Amniotic stem cell (primary cell): Measurements from ENCODE around the gene MGAT5B.

Source experiments
- DNase-seq: peaks from one replicate; lab custom pipeline; 2025; lab: John Stamatoyannopoulos, UW

MGAT5B gene

GRCh38 chr17:76880268-76880667 is 12.1 kb downstream of the MGAT5B start:
- DNase-seq, result no peak

- no peak for DNase-seq
These were observed 12.8 kb downstream of the MGAT5B start for GRCh38 chr17:76880971-76881370.

- DNase-seq, result no peak
These were observed 13.2 kb downstream of the MGAT5B start for GRCh38 chr17:76881408-76881807.

GRCh38 chr17:76881966-76882365 is 13.8 kb downstream of the MGAT5B start:
- DNase-seq, result no peak

- DNase-seq, result no peak
These were observed 15.7 kb downstream of the MGAT5B start for GRCh38 chr17:76883744-76884525.

- no peak for DNase-seq
These were observed 17.0 kb downstream of the MGAT5B start for GRCh38 chr17:76884995-76885893.

- DNase-seq, result no peak
These were observed 17.7 kb downstream of the MGAT5B start for GRCh38 chr17:76885894-76886290.

GRCh38 chr17:76886395-76886794 is 18.2 kb downstream of the MGAT5B start:
- no peak for DNase-seq

GRCh38 chr17:76887802-76888201 is 19.6 kb downstream of the MGAT5B start:
- no peak for DNase-seq

GRCh38 chr17:76888661-76889060 is 20.5 kb downstream of the MGAT5B start:
- DNase-seq, result no peak

- DNase-seq, result no peak
These were observed 21.1 kb downstream of the MGAT5B start for GRCh38 chr17:76889323-76889722.

- DNase-seq, result no peak
These were observed 24.1 kb downstream of the MGAT5B start for GRCh38 chr17:76892329-76892728.

GRCh38 chr17:76893623-76894334 is 25.6 kb downstream of the MGAT5B start:
- no peak for DNase-seq

GRCh38 chr17:76894842-76895241 is 26.6 kb downstream of the MGAT5B start:
- DNase-seq, result no peak

- DNase-seq, result no peak
These were observed 28.8 kb downstream of the MGAT5B start for GRCh38 chr17:76897023-76897422.

GRCh38 chr17:76899414-76899813 is 31.2 kb downstream of the MGAT5B start:
- DNase-seq, result no peak

GRCh38 chr17:76900723-76901122 is 32.5 kb downstream of the MGAT5B start:
- no peak for DNase-seq

- no peak for DNase-seq
These were observed 33.5 kb downstream of the MGAT5B start for GRCh38 chr17:76901542-76902197.

- no peak for DNase-seq
These were observed 34.3 kb downstream of the MGAT5B start for GRCh38 chr17:76902476-76902875.

GRCh38 chr17:76903631-76904030 is 35.4 kb downstream of the MGAT5B start:
- no peak for DNase-seq

- DNase-seq, result no peak
These were observed 35.9 kb downstream of the MGAT5B start for GRCh38 chr17:76904116-76904515.

- DNase-seq, result no peak
These were observed 36.8 kb downstream of the MGAT5B start for GRCh38 chr17:76905036-76905435.
